ENCODE measurements around the gene RBM20. TPM values are rescaled to one million over a fixed set of nuclear protein-coding genes. Genes with fewer than 3 reads are reported as not detected.

The RBM20 gene
- total and polyA plus RNA-seq, 2 of the 13 experiments (the other 11 are each of a cell fraction or from before 2014, with no cell fraction given), result 0.02 to 0.22 TPM

DNA sequence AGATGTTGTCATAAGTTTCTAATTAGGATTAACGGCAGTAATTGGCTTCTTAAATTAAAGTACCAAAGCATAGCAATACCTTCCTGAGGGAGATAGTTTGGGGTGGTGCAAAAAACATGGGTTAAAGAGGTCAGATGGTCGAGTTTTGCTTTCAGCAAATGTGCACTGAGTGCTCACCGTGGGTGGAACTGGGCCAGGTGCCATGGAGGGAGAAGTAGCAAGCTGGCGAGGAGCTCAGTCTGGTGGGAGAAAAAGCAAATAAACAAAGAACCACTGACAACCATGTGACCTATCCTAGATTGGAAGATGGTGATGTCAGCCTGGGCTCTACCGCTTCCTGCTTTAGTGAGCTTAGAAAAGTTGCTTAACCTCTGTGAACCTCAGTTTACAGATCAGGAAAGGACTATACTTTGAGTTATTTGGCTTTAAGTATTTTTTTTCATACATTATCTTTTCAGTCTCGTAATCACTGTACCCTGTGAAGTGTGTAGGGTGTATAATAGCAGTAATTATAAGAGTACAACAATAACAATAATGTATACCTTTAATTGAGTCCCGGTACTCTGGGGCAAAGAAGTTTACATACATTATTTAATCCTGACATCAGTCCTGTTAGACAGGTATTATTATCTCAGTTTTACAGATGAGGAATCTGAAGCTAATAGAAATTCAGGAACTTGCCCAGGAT is 158.6 kb downstream of the RBM20 start (continued):
- TF ChIP-seq, protein P1, sequence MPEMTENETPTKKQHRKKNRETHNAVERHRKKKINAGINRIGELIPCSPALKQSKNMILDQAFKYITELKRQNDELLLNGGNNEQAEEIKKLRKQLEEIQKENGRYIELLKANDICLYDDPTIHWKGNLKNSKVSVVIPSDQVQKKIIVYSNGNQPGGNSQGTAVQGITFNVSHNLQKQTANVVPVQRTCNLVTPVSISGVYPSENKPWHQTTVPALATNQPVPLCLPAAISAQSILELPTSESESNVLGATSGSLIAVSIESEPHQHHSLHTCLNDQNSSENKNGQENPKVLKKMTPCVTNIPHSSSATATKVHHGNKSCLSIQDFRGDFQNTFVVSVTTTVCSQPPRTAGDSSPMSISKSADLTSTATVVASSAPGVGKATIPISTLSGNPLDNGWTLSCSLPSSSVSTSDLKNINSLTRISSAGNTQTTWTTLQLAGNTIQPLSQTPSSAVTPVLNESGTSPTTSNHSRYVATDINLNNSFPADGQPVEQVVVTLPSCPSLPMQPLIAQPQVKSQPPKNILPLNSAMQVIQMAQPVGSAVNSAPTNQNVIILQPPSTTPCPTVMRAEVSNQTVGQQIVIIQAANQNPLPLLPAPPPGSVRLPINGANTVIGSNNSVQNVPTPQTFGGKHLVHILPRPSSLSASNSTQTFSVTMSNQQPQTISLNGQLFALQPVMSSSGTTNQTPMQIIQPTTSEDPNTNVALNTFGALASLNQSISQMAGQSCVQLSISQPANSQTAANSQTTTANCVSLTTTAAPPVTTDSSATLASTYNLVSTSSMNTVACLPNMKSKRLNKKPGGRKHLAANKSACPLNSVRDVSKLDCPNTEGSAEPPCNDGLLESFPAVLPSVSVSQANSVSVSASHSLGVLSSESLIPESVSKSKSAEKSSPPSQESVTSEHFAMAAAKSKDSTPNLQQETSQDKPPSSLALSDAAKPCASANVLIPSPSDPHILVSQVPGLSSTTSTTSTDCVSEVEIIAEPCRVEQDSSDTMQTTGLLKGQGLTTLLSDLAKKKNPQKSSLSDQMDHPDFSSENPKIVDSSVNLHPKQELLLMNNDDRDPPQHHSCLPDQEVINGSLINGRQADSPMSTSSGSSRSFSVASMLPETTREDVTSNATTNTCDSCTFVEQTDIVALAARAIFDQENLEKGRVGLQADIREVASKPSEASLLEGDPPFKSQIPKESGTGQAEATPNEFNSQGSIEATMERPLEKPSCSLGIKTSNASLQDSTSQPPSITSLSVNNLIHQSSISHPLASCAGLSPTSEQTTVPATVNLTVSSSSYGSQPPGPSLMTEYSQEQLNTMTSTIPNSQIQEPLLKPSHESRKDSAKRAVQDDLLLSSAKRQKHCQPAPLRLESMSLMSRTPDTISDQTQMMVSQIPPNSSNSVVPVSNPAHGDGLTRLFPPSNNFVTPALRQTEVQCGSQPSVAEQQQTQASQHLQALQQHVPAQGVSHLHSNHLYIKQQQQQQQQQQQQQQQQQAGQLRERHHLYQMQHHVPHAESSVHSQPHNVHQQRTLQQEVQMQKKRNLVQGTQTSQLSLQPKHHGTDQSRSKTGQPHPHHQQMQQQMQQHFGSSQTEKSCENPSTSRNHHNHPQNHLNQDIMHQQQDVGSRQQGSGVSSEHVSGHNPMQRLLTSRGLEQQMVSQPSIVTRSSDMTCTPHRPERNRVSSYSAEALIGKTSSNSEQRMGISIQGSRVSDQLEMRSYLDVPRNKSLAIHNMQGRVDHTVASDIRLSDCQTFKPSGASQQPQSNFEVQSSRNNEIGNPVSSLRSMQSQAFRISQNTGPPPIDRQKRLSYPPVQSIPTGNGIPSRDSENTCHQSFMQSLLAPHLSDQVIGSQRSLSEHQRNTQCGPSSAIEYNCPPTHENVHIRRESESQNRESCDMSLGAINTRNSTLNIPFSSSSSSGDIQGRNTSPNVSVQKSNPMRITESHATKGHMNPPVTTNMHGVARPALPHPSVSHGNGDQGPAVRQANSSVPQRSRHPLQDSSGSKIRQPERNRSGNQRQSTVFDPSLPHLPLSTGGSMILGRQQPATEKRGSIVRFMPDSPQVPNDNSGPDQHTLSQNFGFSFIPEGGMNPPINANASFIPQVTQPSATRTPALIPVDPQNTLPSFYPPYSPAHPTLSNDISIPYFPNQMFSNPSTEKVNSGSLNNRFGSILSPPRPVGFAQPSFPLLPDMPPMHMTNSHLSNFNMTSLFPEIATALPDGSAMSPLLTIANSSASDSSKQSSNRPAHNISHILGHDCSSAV (CRISPR knock-in tag; IDR thresholded peaks at IDR 0.05; ENCODE audit: borderline replicate concordance), result no peak
- no peak for TF ChIP-seq CBX5 (CRISPR knock-in tag; IDR thresholded peaks at IDR 0.05; ENCODE audit: borderline replicate concordance)
- TF ChIP-seq, protein P2, sequence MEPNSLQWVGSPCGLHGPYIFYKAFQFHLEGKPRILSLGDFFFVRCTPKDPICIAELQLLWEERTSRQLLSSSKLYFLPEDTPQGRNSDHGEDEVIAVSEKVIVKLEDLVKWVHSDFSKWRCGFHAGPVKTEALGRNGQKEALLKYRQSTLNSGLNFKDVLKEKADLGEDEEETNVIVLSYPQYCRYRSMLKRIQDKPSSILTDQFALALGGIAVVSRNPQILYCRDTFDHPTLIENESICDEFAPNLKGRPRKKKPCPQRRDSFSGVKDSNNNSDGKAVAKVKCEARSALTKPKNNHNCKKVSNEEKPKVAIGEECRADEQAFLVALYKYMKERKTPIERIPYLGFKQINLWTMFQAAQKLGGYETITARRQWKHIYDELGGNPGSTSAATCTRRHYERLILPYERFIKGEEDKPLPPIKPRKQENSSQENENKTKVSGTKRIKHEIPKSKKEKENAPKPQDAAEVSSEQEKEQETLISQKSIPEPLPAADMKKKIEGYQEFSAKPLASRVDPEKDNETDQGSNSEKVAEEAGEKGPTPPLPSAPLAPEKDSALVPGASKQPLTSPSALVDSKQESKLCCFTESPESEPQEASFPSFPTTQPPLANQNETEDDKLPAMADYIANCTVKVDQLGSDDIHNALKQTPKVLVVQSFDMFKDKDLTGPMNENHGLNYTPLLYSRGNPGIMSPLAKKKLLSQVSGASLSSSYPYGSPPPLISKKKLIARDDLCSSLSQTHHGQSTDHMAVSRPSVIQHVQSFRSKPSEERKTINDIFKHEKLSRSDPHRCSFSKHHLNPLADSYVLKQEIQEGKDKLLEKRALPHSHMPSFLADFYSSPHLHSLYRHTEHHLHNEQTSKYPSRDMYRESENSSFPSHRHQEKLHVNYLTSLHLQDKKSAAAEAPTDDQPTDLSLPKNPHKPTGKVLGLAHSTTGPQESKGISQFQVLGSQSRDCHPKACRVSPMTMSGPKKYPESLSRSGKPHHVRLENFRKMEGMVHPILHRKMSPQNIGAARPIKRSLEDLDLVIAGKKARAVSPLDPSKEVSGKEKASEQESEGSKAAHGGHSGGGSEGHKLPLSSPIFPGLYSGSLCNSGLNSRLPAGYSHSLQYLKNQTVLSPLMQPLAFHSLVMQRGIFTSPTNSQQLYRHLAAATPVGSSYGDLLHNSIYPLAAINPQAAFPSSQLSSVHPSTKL (CRISPR knock-in tag; IDR thresholded peaks at IDR 0.05), result peak; percentile 46; the same call in 1 of the 2 replicates
- TF ChIP-seq MTF1 (CRISPR knock-in tag; IDR thresholded peaks at IDR 0.05), result no peak
- no peak for TF ChIP-seq ZNF782 (CRISPR knock-in tag; IDR thresholded peaks at IDR 0.05; ENCODE audit: borderline replicate concordance)
- TF ChIP-seq HMGA1 (CRISPR knock-in tag; conservative IDR thresholded peaks at IDR 0.05), result no peak
- TF ChIP-seq POLR2A (IDR thresholded peaks at IDR 0.05; ENCODE audit: insufficient read depth in 1 of 2, low read depth in 2 of 2, low read length in 2 of 2), result no peak
- TF ChIP-seq, protein P3, sequence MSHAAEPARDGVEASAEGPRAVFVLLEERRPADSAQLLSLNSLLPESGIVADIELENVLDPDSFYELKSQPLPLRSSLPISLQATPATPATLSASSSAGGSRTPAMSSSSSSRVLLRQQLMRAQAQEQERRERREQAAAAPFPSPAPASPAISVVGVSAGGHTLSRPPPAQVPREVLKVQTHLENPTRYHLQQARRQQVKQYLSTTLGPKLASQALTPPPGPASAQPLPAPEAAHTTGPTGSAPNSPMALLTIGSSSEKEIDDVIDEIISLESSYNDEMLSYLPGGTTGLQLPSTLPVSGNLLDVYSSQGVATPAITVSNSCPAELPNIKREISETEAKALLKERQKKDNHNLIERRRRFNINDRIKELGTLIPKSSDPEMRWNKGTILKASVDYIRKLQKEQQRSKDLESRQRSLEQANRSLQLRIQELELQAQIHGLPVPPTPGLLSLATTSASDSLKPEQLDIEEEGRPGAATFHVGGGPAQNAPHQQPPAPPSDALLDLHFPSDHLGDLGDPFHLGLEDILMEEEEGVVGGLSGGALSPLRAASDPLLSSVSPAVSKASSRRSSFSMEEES (CRISPR knock-in tag; IDR thresholded peaks at IDR 0.05), result peak; percentile 39; the same call in 1 of the 2 replicates
- TF ChIP-seq SAP130 (CRISPR knock-in tag; IDR thresholded peaks at IDR 0.05; ENCODE audit: low read depth), result peak; percentile 33; the same call in 1 of the 2 replicates
- TF ChIP-seq AKAP8 (CRISPR knock-in tag; IDR thresholded peaks at IDR 0.05), result no peak
- TF ChIP-seq BRCA1 (CRISPR knock-in tag; IDR thresholded peaks at IDR 0.05), result no peak
- TF ChIP-seq CEBPB (IDR thresholded peaks at IDR 0.05; ENCODE audit: borderline replicate concordance, low read depth, low read length), result peak; percentile 26; the same call in 1 of the 2 replicates
- TF ChIP-seq FOXK1 (CRISPR knock-in tag; IDR thresholded peaks at IDR 0.05; ENCODE audit: borderline replicate concordance, low read depth), result peak; percentile 39; the same call in 1 of the 2 replicates
- TF ChIP-seq, protein P4, sequence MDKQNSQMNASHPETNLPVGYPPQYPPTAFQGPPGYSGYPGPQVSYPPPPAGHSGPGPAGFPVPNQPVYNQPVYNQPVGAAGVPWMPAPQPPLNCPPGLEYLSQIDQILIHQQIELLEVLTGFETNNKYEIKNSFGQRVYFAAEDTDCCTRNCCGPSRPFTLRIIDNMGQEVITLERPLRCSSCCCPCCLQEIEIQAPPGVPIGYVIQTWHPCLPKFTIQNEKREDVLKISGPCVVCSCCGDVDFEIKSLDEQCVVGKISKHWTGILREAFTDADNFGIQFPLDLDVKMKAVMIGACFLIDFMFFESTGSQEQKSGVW (CRISPR knock-in tag; IDR thresholded peaks at IDR 0.05; ENCODE audit: borderline replicate concordance), result no peak
